Measurements from ENCODE around the gene QPRT. TPM values are rescaled to one million over a fixed set of nuclear protein-coding genes. Genes with fewer than 3 reads are reported as not detected.

Gene QPRT
- polyA plus RNA-seq, 3 donors, result 2.1 to 4.7 (median 3.9) TPM

- Histone ChIP-seq H4K20me1 (ENCODE audit: insufficient read depth, low read length) (no peaks in the 10 kb centered on the region), H3K9me3 (replicated peaks in 1 of 2; ENCODE audit: control insufficient read depth in 1 of 2, insufficient read depth in 1 of 2, low read length in 2 of 2) (no peaks in the 10 kb centered on the region), H3K36me3 (replicated peaks in 1 of 2; ENCODE audit: control insufficient read depth in 1 of 2, insufficient read depth in 2 of 2, low read length in 2 of 2) (no peaks in the 10 kb centered on the region), H3K4me3 (replicated peaks in 1 of 3; ENCODE audit: low read depth in 2 of 3, low read length in 3 of 3) (no peak overlapping the region), H3K4me1 (ENCODE audit: control insufficient read depth in 1 of 2, insufficient read depth in 2 of 2, low read length in 2 of 2) (peaks cover 56 to 63% of the 10 kb centered on the region in 2 donors), H3K79me2 (ENCODE audit: insufficient read depth, low read length) (no peaks in the 10 kb centered on the region), H3K27ac (ENCODE audit: low read depth in 1 of 2, low read length in 2 of 2) (no peak overlapping the region), H3K9ac (ENCODE audit: insufficient read depth, low read length, poor library complexity, severe bottlenecking) (no peak overlapping the region), H3K4me2 (replicated peaks; ENCODE audit: extremely low read depth, low read length, poor library complexity, severe bottlenecking) (no peak overlapping the region), H3K27me3 (ENCODE audit: control insufficient read depth in 2 of 2, insufficient read depth in 2 of 2, low read length in 2 of 2) (no peaks in the 10 kb centered on the region), H2AFZ (ENCODE audit: insufficient read depth, low read depth, low read length, poor library complexity, severe bottlenecking) (no peak overlapping the region)
- DNase-seq, result no peak
- peaks cover 46% of the 10 kb centered on the region for H3K4me1 Mint-ChIP-seq
- TF ChIP-seq, protein P1, sequence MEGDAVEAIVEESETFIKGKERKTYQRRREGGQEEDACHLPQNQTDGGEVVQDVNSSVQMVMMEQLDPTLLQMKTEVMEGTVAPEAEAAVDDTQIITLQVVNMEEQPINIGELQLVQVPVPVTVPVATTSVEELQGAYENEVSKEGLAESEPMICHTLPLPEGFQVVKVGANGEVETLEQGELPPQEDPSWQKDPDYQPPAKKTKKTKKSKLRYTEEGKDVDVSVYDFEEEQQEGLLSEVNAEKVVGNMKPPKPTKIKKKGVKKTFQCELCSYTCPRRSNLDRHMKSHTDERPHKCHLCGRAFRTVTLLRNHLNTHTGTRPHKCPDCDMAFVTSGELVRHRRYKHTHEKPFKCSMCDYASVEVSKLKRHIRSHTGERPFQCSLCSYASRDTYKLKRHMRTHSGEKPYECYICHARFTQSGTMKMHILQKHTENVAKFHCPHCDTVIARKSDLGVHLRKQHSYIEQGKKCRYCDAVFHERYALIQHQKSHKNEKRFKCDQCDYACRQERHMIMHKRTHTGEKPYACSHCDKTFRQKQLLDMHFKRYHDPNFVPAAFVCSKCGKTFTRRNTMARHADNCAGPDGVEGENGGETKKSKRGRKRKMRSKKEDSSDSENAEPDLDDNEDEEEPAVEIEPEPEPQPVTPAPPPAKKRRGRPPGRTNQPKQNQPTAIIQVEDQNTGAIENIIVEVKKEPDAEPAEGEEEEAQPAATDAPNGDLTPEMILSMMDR (IDR thresholded peaks at IDR 0.05), result no peak
- H3K4me3 Mint-ChIP-seq, result no peak overlapping the region
- no peak overlapping the region for H3K27ac Mint-ChIP-seq
- WGBS (ENCODE audit: insufficient coverage), result no CpG with 5 or more reads among the region's 2 CpGs
- peaks cover 0 to 1% (median 0%) of the 10 kb centered on the region in 7 donors for H3K9me3 Mint-ChIP-seq
- H3K36me3 Mint-ChIP-seq, result no peaks in the 10 kb centered on the region
- intact Hi-C loops (cut with micrococcal nuclease), result no loop called here
- H3K27me3 Mint-ChIP-seq (ENCODE audit: low read depth in 3 of 3), result peaks cover 0 to 1% (median 0%) of the 10 kb centered on the region in 3 donors
Measured at GRCh38 chr16:29650771-29651170, 28.2 kb upstream of the QPRT start.

GRCh38 chr16:29651774-29652349 lies 27.1 kb upstream of the QPRT start:
- Histone ChIP-seq H3K9ac (ENCODE audit: insufficient read depth, low read length, poor library complexity, severe bottlenecking) (no peak overlapping the region), H3K27ac (ENCODE audit: low read depth in 1 of 2, low read length in 2 of 2) (no peak overlapping the region), H3K9me3 (replicated peaks in 1 of 2; ENCODE audit: control insufficient read depth in 1 of 2, insufficient read depth in 1 of 2, low read length in 2 of 2) (no peaks in the 10 kb centered on the region), H3K36me3 (replicated peaks in 1 of 2; ENCODE audit: control insufficient read depth in 1 of 2, insufficient read depth in 2 of 2, low read length in 2 of 2) (no peaks in the 10 kb centered on the region), H3K4me1 (ENCODE audit: control insufficient read depth in 1 of 2, insufficient read depth in 2 of 2, low read length in 2 of 2) (peaks cover 48 to 54% of the 10 kb centered on the region in 2 donors), H3K4me3 (replicated peaks in 1 of 3; ENCODE audit: low read depth in 2 of 3, low read length in 3 of 3) (no peak overlapping the region), H2AFZ (ENCODE audit: insufficient read depth, low read depth, low read length, poor library complexity, severe bottlenecking) (no peak overlapping the region), H3K79me2 (ENCODE audit: insufficient read depth, low read length) (no peaks in the 10 kb centered on the region), H4K20me1 (ENCODE audit: insufficient read depth, low read length) (no peaks in the 10 kb centered on the region), H3K27me3 (ENCODE audit: control insufficient read depth in 2 of 2, insufficient read depth in 2 of 2, low read length in 2 of 2) (no peaks in the 10 kb centered on the region), H3K4me2 (replicated peaks; ENCODE audit: extremely low read depth, low read length, poor library complexity, severe bottlenecking) (no peak overlapping the region)
- H3K27me3 Mint-ChIP-seq (ENCODE audit: low read depth in 3 of 3), result peaks cover 0 to 1% (median 0%) of the 10 kb centered on the region in 3 donors
- intact Hi-C loops (cut with micrococcal nuclease), result no loop called here
- H3K27ac Mint-ChIP-seq, result no peak overlapping the region
- no peak overlapping the region for H3K4me3 Mint-ChIP-seq
- TF ChIP-seq, protein P1 (IDR thresholded peaks at IDR 0.05), result no peak
- no peaks in the 10 kb centered on the region for H3K9me3 Mint-ChIP-seq
- H3K4me1 Mint-ChIP-seq, result peaks cover 44% of the 10 kb centered on the region
- no peak for DNase-seq
- WGBS (ENCODE audit: insufficient coverage), result 100% methylated on average over 2 of the region's 2 CpGs
- H3K36me3 Mint-ChIP-seq, result no peaks in the 10 kb centered on the region

Measured in CD14-positive monocyte (primary cell).